Ovary (tissue), 9 donors: ENCODE results near the gene SCTR. TPM values are rescaled to one million over a fixed set of nuclear protein-coding genes. Genes with fewer than 3 reads are reported as not detected.

Experiments
- DNase-seq, 5 donors: peaks; one replicate each; pipeline ENCODE4 v3.0.0-alpha.2; 2019 to 2020
- H3K27ac ChIP-seq, 2 donors: fragments of 200-600 bp; one replicate each; pipeline versions ENCODE4 v1.5.1 to v1.8.0; 2019 to 2022
- H3K27me3 ChIP-seq: fragments of 200-600 bp; one replicate; pipeline ENCODE4 v1.8.0; 2022
- H3K36me3 ChIP-seq: fragments of 200-600 bp; sonication (generic); one replicate; pipeline ENCODE4 v1.5.1; 2019
- H3K4me1 ChIP-seq: one replicate; pipeline ENCODE4 v1.8.1; 2013; ENCODE audit warnings: mild to moderate bottlenecking, moderate library complexity; ENCODE audit not compliant: insufficient read depth
- H3K4me3 ChIP-seq: fragments of 200-600 bp; sonication (generic); one replicate; pipeline ENCODE4 v1.5.1; 2017
- H3K9me3 ChIP-seq, 2 donors: fragments of 200-600 bp in 1 of 2; sonication (generic) in 1 of 2; one replicate each; pipeline versions ENCODE4 v1.5.1 to v1.8.1; 2013 to 2019; ENCODE audit warnings: mild to moderate bottlenecking in 1 of 2, moderate library complexity in 1 of 2
- CTCF ChIP-seq, 3 donors: fragments of 450-650 bp in 2 of 3; fragments of 200-600 bp in 1 of 3; IDR thresholded peaks; one replicate each; pipeline versions ENCODE4 v1.5.1 to v1.8.0; 2016 to 2022; ENCODE audit warnings: antibody characterized with exemption in 3 of 3, mild to moderate bottlenecking in 1 of 3
- EP300 ChIP-seq: sonication (generic); formaldehyde crosslinking; IDR thresholded peaks from one replicate; pipeline ENCODE4 v1.6.1; 2017; ENCODE audit warnings: antibody characterized with exemption
- POLR2A ChIP-seq: fragments of 450-650 bp; IDR thresholded peaks from one replicate; pipeline ENCODE4 v1.6.1; 2017; ENCODE audit warnings: antibody characterized with exemption, mild to moderate bottlenecking, moderate library complexity
- WGBS, 3 donors: extraction: QIAGEN DNeasy Blood & Tissue Kit in 1 of 3; methylation state at CpG; one replicate each; pipeline versions ENCODE4 v1.1.5 to v1.1.7; 2013 to 2017; 5-methylcytosine and 5-hydroxymethylcytosine counted together
- intact Hi-C, 4 donors: fragments of 100-400 bp; cut with DNase I; formaldehyde crosslinking; loops; one replicate each; pipeline versions ENCODE4 v1.11.0 to v1.15.1; 2022 to 2023
- polyA plus RNA-seq, 2 donors: library from polyadenylated mRNA; stranded (reverse); fragments of 200-250 nt in 1 of 2; fragments of 350-450 nt in 1 of 2; fragmentation: Illumina TruSeq in 1 of 2; extraction: RNeasy Lipid Tissue Mini Kit (QIAGEN cat#74804) in 1 of 2; gene quantifications; one replicate each; pipeline ENCODE4 v1.2.3, GENCODE V29; 2013 to 2014
- total RNA-seq, 7 donors: library from RNA; depleted of rRNA in 2 of 7; stranded (reverse); fragments of >200 nt in 2 of 7; fragmentation: NEBNext Ultra II Directional in 3 of 7; extraction: Animal tissue kit (Norgen Biotek cat#: 25700) in 3 of 7; gene quantifications; one replicate each; pipeline versions ENCODE4 v1.1.0 to v1.2.4, GENCODE V29; 2016 to 2023
- donor health status: DM: no; HTN: no; CAD: no; lungs with moderate emphysema.
- donor health status: DM: no; HTN: no; CAD: no.
- donor health status: Bipolar disorder and iron deficiency.
- donor health status: DM: yes; HTN: yes; CAD: no.
- donor health status: DM: no; HTN: no; CAD: no.
- donor health status: DM: yes; HTN: yes; CAD: no.

The SCTR gene
- total and polyA plus RNA-seq, 9 donors, result 0.23 to 14.1 (median 0.84) TPM; not detected in 5

GRCh38 chr2:119438726-119439284 lies 85.5 kb downstream of the SCTR start:
- intact Hi-C loops, result no loop called here
- no peak for DNase-seq
- no peaks in the 10 kb centered on the region for H3K36me3 ChIP-seq
- H3K4me3 ChIP-seq, result no peak overlapping the region
- no peaks in the 10 kb centered on the region for H3K27me3 ChIP-seq
- H3K27ac ChIP-seq, result no peak overlapping the region
- no peaks in the 10 kb centered on the region for H3K9me3 ChIP-seq
- H3K4me1 ChIP-seq, result peaks cover 1% of the 10 kb centered on the region
- no peak for TF ChIP-seq CTCF (IDR thresholded peaks at IDR 0.05)
- TF ChIP-seq POLR2A, result no peak
- no peak for TF ChIP-seq EP300
- WGBS, 3 donors, result 86 to 93% (median 91%) methylated on average over 6 of the region's 6 CpGs

- DNase-seq, result no peak
- no peak for TF ChIP-seq EP300
- no peak for TF ChIP-seq POLR2A
- no peak for TF ChIP-seq CTCF (IDR thresholded peaks at IDR 0.05)
- Histone ChIP-seq H3K27me3 (no peaks in the 10 kb centered on the region), H3K27ac (no peak overlapping the region), H3K4me1 (peaks cover 1% of the 10 kb centered on the region), H3K9me3 (no peaks in the 10 kb centered on the region), H3K4me3 (no peak overlapping the region), H3K36me3 (no peaks in the 10 kb centered on the region)
- intact Hi-C loops, result no loop called here
- 92 to 95% (median 93%) methylated on average over 6 of the region's 6 CpGs for WGBS, 3 donors
Measured at GRCh38 chr2:119438128-119438656, 86.1 kb downstream of the SCTR start.

- H3K4me1 ChIP-seq, result peaks cover 4% of the 10 kb centered on the region
- H3K27me3 ChIP-seq, result no peaks in the 10 kb centered on the region
- no peak overlapping the region for H3K27ac ChIP-seq
- 88 to 93% (median 88%) methylated on average over 21 to 22 of the region's 22 CpGs for WGBS, 3 donors
- H3K9me3 ChIP-seq, result no peaks in the 10 kb centered on the region
- TF ChIP-seq CTCF (IDR thresholded peaks at IDR 0.05), result no peak
- no peak for TF ChIP-seq POLR2A
- no peak for TF ChIP-seq EP300
- no peak overlapping the region for H3K4me3 ChIP-seq
- H3K36me3 ChIP-seq, result no peaks in the 10 kb centered on the region
- intact Hi-C loops, result no loop called here
- no peak for DNase-seq
Measured at GRCh38 chr2:119436993-119437772, 87.1 kb downstream of the SCTR start.

GRCh38 chr2:119435953-119436297 lies 88.4 kb downstream of the SCTR start:
- DNase-seq, result no peak
- no peak for TF ChIP-seq CTCF (IDR thresholded peaks at IDR 0.05)
- no peak for TF ChIP-seq EP300
- no peak for TF ChIP-seq POLR2A
- intact Hi-C loops, result no loop called here
- Histone ChIP-seq H3K4me1 (peaks cover 4% of the 10 kb centered on the region), H3K27ac (no peak overlapping the region), H3K4me3 (no peak overlapping the region), H3K27me3 (no peaks in the 10 kb centered on the region), H3K9me3 (no peaks in the 10 kb centered on the region), H3K36me3 (no peaks in the 10 kb centered on the region)
- WGBS, 3 donors, result 64 to 79% (median 71%) methylated on average over 7 of the region's 7 CpGs
